AG10803 (cell line): ENCODE results near the gene H1-8.

ENCODE experiments used
- DNase-seq: peaks from one replicate; pipeline ENCODE4 v3.0.0; 2010; ENCODE audit warnings: low read depth
- H3K4me3 ChIP-seq: 2 replicates; pipeline ENCODE4 v1.5.1; 2011; ENCODE audit warnings: mild to moderate bottlenecking, low read length, control low read depth
- CTCF ChIP-seq: conservative IDR thresholded peaks from 2 replicates; pipeline ENCODE4 v1.5.1; 2011; ENCODE audit warnings: mild to moderate bottlenecking, low read length, control low read depth, inconsistent platforms

Gene H1-8

DNA sequence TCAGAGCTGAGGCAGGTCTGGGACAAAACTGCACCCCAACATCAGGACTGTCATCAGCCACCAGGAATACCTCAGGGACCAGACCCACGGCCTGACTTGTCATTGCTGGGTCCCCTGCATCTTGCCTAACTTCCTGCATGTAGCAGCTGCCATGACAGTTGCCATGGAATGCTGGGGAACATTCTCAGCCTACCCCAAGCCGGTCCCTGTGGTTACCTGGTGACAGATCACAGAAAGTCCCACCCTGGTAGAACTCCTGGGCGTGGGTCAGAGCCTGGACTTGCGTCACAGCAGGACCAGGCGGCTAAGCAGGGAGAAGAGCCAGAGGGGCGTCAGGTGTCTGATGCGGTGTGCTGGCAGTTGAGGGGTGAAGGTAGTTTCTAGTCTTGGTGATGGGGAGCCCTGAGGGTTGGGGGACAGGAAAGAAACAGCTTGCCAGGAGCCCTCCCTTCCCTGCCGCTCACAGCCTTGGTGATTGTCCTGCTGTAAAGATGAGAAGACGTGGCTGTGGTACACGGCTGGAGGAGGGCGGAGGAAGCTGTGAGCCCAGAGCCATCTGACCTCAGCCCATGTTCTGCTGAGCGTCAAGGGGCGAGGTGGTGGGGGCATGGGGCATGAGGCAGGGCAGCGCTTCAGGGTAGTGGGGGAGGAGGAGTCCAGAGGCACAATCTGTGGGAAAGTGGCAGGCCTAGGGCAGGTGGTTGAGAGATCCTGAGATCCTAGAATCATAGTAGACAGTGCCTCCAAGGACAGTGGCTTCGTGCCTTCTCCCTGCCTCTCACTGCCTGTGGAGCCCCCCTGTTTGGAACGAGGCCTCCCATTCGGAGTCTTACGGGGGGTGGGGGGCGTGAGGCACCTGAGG lies 5.4 kb downstream of the H1-8 start:
- no peak for DNase-seq
- no peak for TF ChIP-seq CTCF
- H3K4me3 ChIP-seq: no peak overlapping the region

DNA sequence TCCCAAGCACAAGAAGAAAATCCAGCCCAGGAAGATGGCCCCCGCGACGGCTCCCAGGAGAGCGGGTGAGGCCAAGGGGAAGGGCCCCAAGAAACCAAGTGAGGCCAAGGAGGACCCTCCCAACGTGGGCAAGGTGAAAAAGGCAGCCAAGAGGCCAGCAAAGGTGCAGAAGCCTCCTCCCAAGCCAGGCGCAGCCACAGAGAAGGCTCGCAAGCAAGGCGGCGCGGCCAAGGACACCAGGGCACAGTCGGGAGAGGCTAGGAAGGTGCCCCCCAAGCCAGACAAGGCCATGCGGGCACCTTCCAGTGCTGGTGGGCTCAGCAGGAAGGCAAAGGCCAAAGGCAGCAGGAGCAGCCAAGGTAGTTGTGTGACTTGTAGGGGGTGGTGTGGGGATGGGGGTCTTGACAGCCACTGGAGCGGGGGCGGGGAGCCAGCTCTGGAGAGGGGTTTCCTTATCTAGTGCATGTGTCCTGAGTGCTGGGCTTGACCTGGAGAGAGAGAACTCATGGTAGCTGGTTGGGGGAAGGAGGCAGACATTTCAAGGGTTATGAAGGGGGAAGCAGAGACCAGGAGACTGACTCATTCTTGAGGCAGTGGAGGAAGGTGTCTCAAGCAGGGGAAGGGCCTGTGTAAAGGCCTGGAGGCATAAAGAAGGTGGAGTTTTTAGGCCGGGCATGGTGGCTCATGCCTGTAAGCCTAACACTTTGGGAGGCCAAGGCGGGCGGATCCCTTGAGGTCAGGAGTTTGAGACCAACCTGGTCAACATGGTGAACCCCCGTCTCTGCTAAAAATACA lies 6.2 kb downstream of the H1-8 start:
- H3K4me3 ChIP-seq: no peak overlapping the region
- TF ChIP-seq CTCF: no peak
- DNase-seq: peak; percentile 31

DNA sequence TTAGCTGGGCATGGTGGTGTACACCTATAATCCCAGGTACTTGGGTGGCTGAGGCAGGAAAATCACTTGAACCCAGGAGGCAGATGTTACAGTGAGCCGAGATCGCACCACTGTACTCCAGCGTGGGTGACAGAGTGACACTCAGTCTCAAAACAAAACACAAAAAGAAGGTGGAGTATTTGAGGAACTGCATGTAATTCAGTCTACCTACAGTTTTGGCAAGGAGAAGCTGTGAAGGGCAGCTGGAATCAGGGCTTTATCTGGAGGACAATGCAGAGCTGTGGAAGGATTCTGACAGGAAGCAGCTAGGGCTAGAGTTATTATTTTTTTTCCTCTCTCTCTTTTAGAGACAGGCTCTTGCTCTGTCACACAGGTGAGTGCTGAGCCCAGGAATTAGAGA lies 6.8 kb downstream of the H1-8 start:
- TF ChIP-seq CTCF: no peak
- DNase-seq: no peak
- no peak overlapping the region for H3K4me3 ChIP-seq

DNA sequence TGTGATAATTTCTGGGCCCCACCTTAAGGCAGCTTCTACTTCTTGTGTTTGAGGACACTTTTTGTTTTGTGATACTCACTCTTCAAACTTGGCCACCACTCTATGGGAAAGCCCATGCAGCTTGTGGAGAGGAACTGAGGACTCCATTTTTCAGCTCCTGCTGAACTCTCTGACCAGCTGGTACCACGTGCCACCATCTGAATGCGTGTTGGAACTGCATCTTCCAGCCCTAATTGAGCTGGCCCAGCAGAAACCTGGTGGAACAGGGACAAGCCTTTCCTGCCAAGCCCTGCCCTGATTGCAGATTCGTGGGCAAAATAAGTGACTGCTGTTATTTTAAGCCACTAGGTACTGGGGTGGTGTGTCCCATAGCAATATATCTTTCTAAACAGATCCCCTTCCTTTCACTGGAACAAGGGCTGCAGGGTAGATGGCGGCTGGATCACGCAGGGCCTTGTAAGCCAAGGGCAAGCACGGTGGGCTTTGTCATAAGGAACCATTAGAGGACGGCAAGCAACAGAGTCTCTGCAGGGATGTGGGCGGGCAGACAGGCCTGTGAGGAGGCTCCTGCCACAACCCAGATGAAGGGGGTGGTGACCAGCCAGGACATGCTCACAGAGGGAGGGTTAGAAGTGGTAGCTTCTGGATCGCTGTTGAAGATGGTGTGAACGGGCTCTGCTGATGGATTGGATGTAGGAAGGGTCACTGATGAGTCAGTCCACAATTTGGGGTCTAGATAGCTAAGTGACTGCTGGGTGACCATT lies 9.5 kb downstream of the H1-8 start:
- no peak for DNase-seq
- TF ChIP-seq CTCF: no peak
- no peak overlapping the region for H3K4me3 ChIP-seq

DNA sequence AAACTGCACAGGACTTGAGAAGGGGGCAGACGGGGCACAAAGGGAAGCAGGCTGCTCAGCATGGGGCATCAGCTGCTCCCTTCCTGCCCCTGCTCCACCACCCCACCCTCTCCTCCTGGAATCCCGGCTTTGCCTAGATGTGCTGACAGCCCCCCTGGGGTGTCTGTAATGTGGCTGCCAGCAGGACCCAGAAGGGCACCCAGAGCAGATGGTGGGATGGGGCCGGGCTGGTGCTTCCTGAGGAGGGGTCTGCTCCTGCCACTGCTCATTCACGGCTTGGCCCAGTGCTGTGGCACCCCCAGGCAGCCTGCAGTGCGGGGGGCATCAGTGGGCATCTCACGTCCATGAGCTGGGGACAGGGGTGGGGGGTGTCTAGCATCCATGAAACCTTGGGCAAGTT lies 10.2 kb downstream of the H1-8 start:
- TF ChIP-seq CTCF: no peak
- DNase-seq: no peak

GRCh38 chr3:129553719-129554118 lies 10.7 kb downstream of the H1-8 start:
- DNase-seq: no peak
- TF ChIP-seq CTCF: no peak
- H3K4me3 ChIP-seq: no peak overlapping the region

More for the DNA sequence above, 10.2 kb downstream of the H1-8 start:
- H3K4me3 ChIP-seq: no peak overlapping the region
